ENCODE results near the gene IRX2. TPM values are rescaled to one million over a fixed set of nuclear protein-coding genes. Genes with fewer than 3 reads are reported as not detected.
A peak's percentile ranks its signal among the peaks of the same experiment; 100 is the strongest.

Gene IRX2
- polyA plus RNA-seq, 3 donors, result not detected

DNA sequence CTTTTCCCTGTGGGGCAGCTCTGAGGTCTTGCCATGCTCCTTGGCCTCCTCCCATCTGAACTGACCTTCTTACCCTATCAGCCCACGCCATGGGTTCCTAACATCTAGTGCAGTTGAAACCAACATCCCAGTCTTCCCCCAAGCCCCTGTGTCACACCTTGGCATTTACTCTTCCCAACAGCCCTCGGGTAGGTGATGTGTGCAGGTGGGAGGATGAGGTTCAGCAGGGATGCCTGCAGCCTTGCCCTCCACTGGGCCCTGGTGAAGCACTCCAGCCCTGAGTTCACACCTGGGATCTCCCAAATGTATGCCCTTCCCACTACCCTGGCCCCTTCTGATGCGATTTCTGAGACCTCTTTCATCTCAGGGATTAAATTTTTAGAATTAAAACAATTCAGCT, 15.5 kb downstream of the IRX2 start:
- 83% methylated on average over 1 of the region's 3 CpGs for WGBS (ENCODE audit: insufficient coverage)

DNA sequence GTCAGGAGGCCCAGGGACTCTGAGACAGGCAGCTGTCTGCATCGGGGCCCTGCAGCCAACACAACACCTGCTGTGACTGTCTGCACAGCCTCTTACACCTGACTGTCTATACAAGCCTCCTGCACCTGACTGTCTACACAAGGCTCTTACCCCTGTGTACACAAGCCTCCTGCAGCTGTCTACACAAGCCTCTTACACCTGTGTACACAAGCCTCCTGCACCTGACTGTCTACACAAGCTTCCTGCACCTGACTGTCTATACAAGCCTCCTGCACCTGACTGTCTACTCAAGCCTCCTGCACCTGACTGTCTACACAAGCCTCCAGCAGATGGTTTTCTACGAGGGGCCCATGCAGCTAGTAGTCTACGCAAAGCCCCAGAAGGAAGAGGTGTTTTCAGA, 18.6 kb downstream of the IRX2 start:
- Histone ChIP-seq H3K27ac (ENCODE audit: low read depth in 1 of 2, low read length in 2 of 2) (no peak overlapping the region), H3K27me3 (ENCODE audit: control insufficient read depth in 2 of 2, insufficient read depth in 2 of 2, low read length in 2 of 2) (peaks cover 0 to 25% of the 10 kb centered on the region in 2 donors), H4K20me1 (ENCODE audit: insufficient read depth, low read length) (no peaks in the 10 kb centered on the region), H3K4me2 (replicated peaks; ENCODE audit: extremely low read depth, low read length, poor library complexity, severe bottlenecking) (no peak overlapping the region), H2AFZ (ENCODE audit: insufficient read depth, low read depth, low read length, poor library complexity, severe bottlenecking) (no peak overlapping the region), H3K36me3 (replicated peaks in 1 of 2; ENCODE audit: control insufficient read depth in 1 of 2, insufficient read depth in 2 of 2, low read length in 2 of 2) (no peaks in the 10 kb centered on the region), H3K9ac (ENCODE audit: insufficient read depth, low read length, poor library complexity, severe bottlenecking) (no peak overlapping the region), H3K4me1 (ENCODE audit: control insufficient read depth in 1 of 2, insufficient read depth in 2 of 2, low read length in 2 of 2) (no peaks in the 10 kb centered on the region), H3K9me3 (replicated peaks in 1 of 2; ENCODE audit: control insufficient read depth in 1 of 2, insufficient read depth in 1 of 2, low read length in 2 of 2) (peaks cover 0 to 10% of the 10 kb centered on the region in 2 donors), H3K4me3 (replicated peaks in 1 of 3; ENCODE audit: low read depth in 2 of 3, low read length in 3 of 3) (no peak overlapping the region), H3K79me2 (ENCODE audit: insufficient read depth, low read length) (no peaks in the 10 kb centered on the region)
- TF ChIP-seq, protein P1, sequence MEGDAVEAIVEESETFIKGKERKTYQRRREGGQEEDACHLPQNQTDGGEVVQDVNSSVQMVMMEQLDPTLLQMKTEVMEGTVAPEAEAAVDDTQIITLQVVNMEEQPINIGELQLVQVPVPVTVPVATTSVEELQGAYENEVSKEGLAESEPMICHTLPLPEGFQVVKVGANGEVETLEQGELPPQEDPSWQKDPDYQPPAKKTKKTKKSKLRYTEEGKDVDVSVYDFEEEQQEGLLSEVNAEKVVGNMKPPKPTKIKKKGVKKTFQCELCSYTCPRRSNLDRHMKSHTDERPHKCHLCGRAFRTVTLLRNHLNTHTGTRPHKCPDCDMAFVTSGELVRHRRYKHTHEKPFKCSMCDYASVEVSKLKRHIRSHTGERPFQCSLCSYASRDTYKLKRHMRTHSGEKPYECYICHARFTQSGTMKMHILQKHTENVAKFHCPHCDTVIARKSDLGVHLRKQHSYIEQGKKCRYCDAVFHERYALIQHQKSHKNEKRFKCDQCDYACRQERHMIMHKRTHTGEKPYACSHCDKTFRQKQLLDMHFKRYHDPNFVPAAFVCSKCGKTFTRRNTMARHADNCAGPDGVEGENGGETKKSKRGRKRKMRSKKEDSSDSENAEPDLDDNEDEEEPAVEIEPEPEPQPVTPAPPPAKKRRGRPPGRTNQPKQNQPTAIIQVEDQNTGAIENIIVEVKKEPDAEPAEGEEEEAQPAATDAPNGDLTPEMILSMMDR (IDR thresholded peaks at IDR 0.05), result no peak
- H3K9me3 Mint-ChIP-seq, result peaks cover 0 to 5% (median 2%) of the 10 kb centered on the region in 7 donors
- H3K27ac Mint-ChIP-seq, result no peak overlapping the region
- H3K36me3 Mint-ChIP-seq, result no peaks in the 10 kb centered on the region
- intact Hi-C loops (cut with micrococcal nuclease), result no loop called here
- peaks cover 16 to 25% (median 23%) of the 10 kb centered on the region in 3 donors for H3K27me3 Mint-ChIP-seq (ENCODE audit: low read depth in 3 of 3)
- no peak for DNase-seq
- WGBS (ENCODE audit: insufficient coverage), result 66% methylated on average over 3 of the region's 3 CpGs
- no peaks in the 10 kb centered on the region for H3K4me1 Mint-ChIP-seq
- no peak overlapping the region for H3K4me3 Mint-ChIP-seq

More for the DNA sequence above, 15.5 kb downstream of the IRX2 start:
- Histone ChIP-seq H2AFZ (ENCODE audit: insufficient read depth, low read depth, low read length, poor library complexity, severe bottlenecking) (no peak overlapping the region), H3K36me3 (replicated peaks in 1 of 2; ENCODE audit: control insufficient read depth in 1 of 2, insufficient read depth in 2 of 2, low read length in 2 of 2) (no peaks in the 10 kb centered on the region), H3K79me2 (ENCODE audit: insufficient read depth, low read length) (no peaks in the 10 kb centered on the region), H3K4me1 (ENCODE audit: control insufficient read depth in 1 of 2, insufficient read depth in 2 of 2, low read length in 2 of 2) (no peaks in the 10 kb centered on the region), H3K27ac (ENCODE audit: low read depth in 1 of 2, low read length in 2 of 2) (no peak overlapping the region), H3K9ac (ENCODE audit: insufficient read depth, low read length, poor library complexity, severe bottlenecking) (no peak overlapping the region), H4K20me1 (ENCODE audit: insufficient read depth, low read length) (no peaks in the 10 kb centered on the region), H3K9me3 (replicated peaks in 1 of 2; ENCODE audit: control insufficient read depth in 1 of 2, insufficient read depth in 1 of 2, low read length in 2 of 2) (peaks cover 0 to 15% of the 10 kb centered on the region in 2 donors), H3K4me2 (replicated peaks; ENCODE audit: extremely low read depth, low read length, poor library complexity, severe bottlenecking) (no peak overlapping the region), H3K4me3 (replicated peaks in 1 of 3; ENCODE audit: low read depth in 2 of 3, low read length in 3 of 3) (no peak overlapping the region), H3K27me3 (ENCODE audit: control insufficient read depth in 2 of 2, insufficient read depth in 2 of 2, low read length in 2 of 2) (peaks cover 21 to 56% of the 10 kb centered on the region in 2 donors)
- DNase-seq, result no peak
- TF ChIP-seq, protein P1 (IDR thresholded peaks at IDR 0.05), result no peak
- H3K27me3 Mint-ChIP-seq (ENCODE audit: low read depth in 3 of 3), result peaks cover 38 to 56% (median 46%) of the 10 kb centered on the region in 3 donors
- no peak overlapping the region for H3K27ac Mint-ChIP-seq
- no peaks in the 10 kb centered on the region for H3K36me3 Mint-ChIP-seq
- H3K4me1 Mint-ChIP-seq, result no peaks in the 10 kb centered on the region
- H3K9me3 Mint-ChIP-seq, result peaks cover 0 to 11% (median 4%) of the 10 kb centered on the region in 7 donors
- peak overlapping the region in 1 of 2 donors; percentile 42 for H3K4me3 Mint-ChIP-seq
- intact Hi-C loops (cut with micrococcal nuclease), result no loop called here
